Dermis blood vessel endothelial cell (primary cell): ENCODE data around the gene ILK. TPM values are rescaled to one million over a fixed set of nuclear protein-coding genes. Genes with fewer than 3 reads are reported as not detected.
A peak's percentile ranks its signal among the peaks of the same experiment; 100 is the strongest.

Source experiments
- DNase-seq: peaks from one replicate; pipeline ENCODE4 v3.0.0; 2010
- total RNA-seq: library from RNA; depleted of rRNA; stranded (reverse); fragments of >200 nt; gene quantifications from 2 replicates; pipeline ENCODE4 v1.2.3, GENCODE V29; 2014

ILK gene
- 163 and 202 TPM in 2 replicates for total RNA-seq

- DNase-seq: peak; percentile 95
Measured at GRCh38 chr11:6603287-6604080, at the start of gene ILK, which contains the start of gene RRP8. ILK (plus strand) TSS chr11:6603774; CDS start chr11:6604272, 498 bp downstream. RRP8 (minus strand) TSS chr11:6603616; CDS start chr11:6603502, 114 bp downstream.

GRCh38 chr11:6554828-6555706 lies 48.5 kb upstream of the ILK start:
- DNase-seq: no peak

DNA sequence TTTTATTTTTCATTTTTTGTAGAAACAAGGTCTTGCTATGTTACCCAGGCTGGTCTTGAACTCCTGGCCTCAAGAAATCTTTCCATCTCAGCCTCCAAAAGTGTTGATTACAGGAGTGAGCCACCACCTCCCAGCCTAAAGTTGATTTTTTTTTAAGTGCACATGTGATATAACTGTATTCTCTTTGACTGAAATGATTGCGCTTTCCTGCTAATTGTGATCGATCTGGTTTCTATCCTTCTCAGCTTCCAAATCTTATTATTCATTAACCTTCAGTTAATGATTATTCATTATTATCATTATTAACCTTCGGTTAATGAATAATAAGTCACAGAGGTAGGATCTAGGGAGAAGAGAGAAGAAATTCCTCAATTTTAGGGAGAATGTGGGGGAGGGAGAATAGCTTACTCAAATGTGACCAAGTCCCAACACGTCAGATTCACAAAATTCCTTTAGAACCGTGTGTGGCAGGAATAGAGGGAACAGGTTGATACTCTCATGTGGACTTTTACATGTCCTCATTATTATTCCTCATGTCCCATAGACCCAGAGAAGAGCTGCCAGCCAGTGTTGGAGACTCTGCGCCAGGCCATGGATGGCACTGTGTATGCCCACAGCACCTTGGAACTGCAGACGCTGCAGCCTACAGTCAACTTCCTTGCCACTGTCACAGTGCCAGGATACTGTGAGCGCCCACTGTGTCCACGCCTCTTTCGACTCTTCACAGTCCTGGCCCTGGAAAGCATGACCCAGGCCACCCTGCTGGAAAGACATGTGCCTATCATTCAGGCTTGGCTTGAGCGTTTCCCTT lies 47.2 kb upstream of the ILK start:
- DNase-seq: no peak

GRCh38 chr11:6557063-6557462 lies 46.5 kb upstream of the ILK start:
- DNase-seq: no peak

- DNase-seq: no peak
Measured at GRCh38 chr11:6557761-6558674, 45.6 kb upstream of the ILK start.

DNA sequence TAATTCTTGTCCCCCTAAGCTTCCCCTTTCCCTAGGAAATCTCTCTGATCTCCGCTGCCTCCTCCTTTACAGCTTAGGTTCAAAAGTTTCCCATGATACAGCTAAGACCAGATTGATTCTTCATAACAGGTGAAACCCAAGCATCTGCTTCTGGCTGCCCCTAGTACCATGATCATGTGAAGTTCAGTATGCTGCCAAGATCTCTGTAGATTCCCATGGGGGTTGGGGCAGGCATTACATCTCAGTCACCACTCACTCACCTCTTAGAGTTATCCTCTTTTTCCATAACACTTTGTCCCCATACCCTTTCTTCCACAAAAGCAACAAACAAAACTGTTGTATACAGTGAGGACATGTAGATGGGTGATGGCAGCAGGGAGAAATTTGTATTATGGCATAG lies 44.2 kb upstream of the ILK start:
- no peak for DNase-seq

GRCh38 chr11:6561288-6561687 lies 42.3 kb upstream of the ILK start:
- no peak for DNase-seq

GRCh38 chr11:6563121-6563619 lies 40.4 kb upstream of the ILK start:
- DNase-seq: no peak

GRCh38 chr11:6563667-6564066 lies 39.9 kb upstream of the ILK start:
- DNase-seq: no peak

- no peak for DNase-seq
Measured at GRCh38 chr11:6565325-6565724, 38.2 kb upstream of the ILK start.

DNA sequence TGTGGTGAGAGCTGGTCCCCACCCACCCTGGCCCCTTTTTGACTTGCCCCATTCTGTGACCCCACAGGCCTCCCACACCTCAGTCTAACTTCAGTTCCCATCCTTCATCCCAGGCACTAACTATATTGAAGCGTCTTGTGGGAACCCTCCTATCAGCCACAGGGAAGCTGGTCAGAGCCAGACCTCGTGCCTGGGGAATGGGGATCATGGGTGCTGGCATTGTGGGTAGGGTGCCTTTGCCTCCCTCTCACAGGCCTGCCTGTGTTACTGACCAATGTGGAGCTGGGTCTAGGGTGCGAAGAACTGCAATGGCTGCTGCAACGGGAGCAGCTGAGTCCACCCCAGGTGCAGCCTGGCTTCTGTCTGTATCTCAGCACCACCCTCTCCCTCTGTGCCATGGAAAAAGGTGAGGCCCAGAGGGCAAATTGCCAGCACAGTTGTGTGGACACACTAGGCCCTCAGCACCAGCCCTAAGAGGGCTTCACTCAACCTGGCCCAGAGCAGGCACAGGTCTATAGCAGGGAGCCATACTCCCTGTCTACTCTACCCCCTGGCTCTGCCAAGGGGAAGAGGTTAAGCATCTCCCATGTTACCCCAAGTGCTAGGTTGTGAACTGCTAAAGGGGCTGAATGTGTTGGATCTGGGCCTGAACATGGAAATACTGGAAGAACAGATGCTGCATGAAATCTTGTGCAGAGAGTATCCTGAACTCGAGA lies 37.4 kb upstream of the ILK start:
- no peak for DNase-seq

DNA sequence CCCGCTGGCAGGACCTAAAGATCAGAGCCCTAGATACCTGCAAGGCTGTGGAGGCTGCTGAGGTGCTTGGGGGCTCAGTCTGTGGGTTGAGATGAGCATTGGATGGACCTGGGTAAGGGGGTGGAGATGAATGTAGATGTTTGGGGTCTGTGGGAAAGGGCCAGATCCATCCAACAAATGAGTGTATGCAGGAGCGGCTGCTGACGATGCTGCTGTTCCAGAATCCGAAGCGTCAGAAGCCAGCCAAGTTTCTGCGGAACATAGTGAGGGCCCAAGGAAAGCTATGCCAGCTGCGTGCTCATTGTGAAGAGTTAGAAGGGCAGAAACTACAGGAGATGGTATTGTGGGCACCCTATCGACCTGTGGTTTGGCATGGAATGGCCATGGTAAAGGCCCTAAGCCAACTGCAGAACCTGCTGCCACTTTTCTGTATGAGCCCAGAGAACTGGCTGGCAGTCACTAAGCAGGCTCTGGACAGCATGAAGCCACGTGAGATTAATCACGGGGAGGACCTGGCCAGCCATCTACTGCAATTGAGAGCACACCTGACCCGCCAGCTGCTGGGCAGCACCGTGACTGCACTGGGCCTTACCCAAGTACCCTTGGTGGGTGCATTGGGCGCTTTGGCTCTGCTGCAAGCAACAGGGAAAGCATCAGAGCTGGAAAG lies 36.7 kb upstream of the ILK start:
- DNase-seq: no peak

- no peak for DNase-seq
Measured at GRCh38 chr11:6567371-6567745, 36.2 kb upstream of the ILK start.

DNA sequence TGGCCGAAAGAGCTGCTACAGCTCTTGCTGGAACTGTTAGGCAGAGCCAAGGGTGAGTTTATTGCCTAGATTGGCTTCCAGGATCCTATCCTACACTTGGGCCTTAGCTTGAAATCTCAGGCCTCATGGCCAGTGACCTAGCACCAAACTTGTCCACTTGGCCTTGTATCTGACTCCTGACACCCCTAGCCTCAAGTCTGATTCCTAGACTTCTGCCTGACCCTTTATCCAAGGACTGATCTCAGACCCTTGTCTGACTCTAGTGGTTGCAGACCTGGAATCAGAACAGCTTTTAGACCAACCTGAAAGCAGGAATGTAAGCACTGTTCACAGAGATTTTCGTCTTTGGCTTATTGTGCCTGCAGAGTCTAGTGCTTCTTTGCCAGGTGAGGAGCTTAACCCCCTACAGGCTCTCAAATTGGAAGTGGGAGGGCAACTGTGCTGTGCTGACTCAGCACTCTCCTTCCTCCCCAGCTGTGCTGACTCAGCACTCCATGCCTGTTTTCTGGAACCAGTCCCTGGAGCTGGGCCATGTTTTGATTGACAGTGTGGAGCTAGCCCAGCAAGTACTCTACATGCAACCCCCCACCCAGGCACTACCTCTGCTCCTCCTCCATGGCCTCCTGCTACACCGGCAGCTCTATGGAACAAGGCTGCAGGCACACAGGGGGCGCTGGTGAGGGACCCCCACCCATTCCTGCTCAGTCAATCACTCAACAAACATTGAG lies 35.2 kb upstream of the ILK start:
- DNase-seq: peak; percentile 75

DNA sequence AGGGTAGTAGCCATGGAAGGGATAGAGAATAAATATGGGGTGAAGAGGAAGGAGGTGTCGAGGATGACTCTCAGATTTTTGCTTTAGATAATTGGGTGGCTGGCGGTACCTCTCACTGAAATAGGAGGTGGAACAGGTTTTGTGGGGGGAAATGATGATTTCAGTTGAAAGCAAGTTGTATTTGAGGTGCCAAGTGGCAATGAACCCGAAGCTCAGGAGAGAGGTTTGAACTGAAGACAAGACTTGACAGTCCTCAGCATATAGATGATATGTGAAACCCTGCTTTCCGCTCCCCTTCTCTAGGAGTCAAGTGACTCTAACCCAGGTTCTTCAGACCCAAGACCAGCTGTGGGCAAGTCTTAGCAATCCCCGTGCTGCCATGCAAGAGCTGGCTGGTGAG lies 33.9 kb upstream of the ILK start:
- DNase-seq: no peak

GRCh38 chr11:6570691-6571427 lies 32.7 kb upstream of the ILK start:
- peak; percentile 47 for DNase-seq

DNA sequence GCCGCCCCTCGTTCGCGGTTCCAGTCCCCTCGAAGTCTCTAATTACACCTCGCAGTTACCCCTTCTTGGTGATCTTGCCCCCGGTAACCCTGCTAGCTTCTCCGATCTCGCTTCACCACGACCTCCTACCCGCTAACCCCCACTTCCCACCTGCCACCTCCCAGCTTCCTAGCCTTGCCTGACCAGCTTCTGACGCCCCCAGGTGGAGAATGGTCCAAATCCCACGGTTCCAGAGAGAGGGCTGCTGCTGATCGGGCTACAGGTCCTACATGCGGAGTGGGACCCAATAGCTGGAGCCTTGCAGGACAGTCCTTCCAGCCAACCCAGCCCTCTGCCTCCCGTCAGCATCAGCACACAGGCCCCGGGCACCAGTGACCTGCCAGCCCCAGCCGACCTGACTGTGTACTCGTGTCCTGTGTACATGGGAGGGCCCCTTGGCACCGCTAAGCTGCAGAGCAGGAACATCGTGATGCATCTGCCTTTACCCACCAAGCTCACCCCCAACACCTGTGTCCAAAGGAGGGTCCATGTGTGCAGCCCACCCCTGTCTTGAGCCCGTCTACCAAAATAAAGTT lies 32.1 kb upstream of the ILK start:
- DNase-seq: no peak

- DNase-seq: no peak
Measured at GRCh38 chr11:6572215-6572614, 31.4 kb upstream of the ILK start.
